ENCODE measurements around the gene PRELID1. TPM values are rescaled to one million over a fixed set of nuclear protein-coding genes. Genes with fewer than 3 reads are reported as not detected.
"Not testable (repeated sequence)": the region's sequence is repeated elsewhere in the genome, so short reads cannot be mapped to it uniquely, and the experiment has no call there.

The PRELID1 gene
- total RNA-seq, 2 experiments from 2014 or later = 232 to 249 TPM

DNA sequence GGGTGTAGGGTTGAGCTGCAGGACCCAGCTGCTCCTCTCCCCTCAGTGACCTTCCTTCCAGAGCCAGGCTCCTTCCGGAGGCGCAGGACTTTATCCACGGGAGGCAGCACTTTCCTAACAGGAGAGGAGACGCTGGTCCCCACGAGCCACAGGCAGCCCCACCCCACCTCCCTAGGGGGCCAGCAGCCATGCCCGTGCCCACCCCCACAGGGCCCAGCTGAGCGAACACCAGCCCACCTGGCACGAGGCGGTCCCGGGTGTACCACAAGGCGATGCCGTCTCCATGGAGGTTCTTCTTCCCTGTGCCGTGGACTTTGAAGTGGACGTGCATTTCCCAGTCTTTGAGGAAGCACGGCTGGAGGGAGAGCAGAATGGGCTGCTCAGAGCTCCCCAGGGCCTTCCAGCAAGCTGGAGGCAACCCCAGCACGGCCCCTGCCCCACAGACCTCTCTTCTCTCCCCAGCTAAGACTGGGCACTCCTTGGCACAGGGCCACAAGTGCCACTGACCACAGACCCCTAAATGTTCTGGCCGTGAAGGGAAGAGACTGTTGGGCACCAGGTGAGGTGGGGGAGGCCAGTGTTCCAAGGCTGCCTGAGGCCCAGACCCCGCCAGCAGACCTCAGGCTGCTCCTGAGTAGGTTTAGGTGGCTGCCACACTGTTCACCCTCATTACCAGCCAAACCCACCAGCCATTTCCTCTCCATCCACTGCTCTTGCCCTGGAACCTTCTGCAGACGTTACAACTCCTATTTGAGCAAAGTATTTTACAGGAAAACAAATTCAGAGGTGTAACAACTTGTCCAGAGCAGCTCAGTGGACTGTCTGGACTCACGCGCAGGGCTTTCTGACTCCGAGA lies 34.9 kb downstream of the PRELID1 start:
- Histone ChIP-seq H3K27ac (ENCODE audit: low read depth, low read length, poor library complexity, severe bottlenecking) (no peak overlapping the region), H3K9me2 (ENCODE audit: insufficient read depth, low read length) (no peaks in the 10 kb centered on the region), H3K4me3 (ENCODE audit: low read depth, low read length, poor library complexity, severe bottlenecking) (no peak overlapping the region), H4K20me1 (ENCODE audit: insufficient read depth, low read length) (no peaks in the 10 kb centered on the region), H3K9me3 (ENCODE audit: low read length) (no peaks in the 10 kb centered on the region), H3K4me2 (ENCODE audit: low read length) (no peak overlapping the region), H3K4me1 (ENCODE audit: insufficient read depth, low read length, poor library complexity, severe bottlenecking) (peaks cover 3% of the 10 kb centered on the region), H3K79me2 (ENCODE audit: insufficient read depth, low read depth, low read length) (peaks cover 32% of the 10 kb centered on the region), H2AFZ (ENCODE audit: low read length) (no peak overlapping the region), H3K36me3 (ENCODE audit: insufficient read depth, low read length) (peaks cover 93% of the 10 kb centered on the region)
- TF ChIP-seq, protein P1, sequence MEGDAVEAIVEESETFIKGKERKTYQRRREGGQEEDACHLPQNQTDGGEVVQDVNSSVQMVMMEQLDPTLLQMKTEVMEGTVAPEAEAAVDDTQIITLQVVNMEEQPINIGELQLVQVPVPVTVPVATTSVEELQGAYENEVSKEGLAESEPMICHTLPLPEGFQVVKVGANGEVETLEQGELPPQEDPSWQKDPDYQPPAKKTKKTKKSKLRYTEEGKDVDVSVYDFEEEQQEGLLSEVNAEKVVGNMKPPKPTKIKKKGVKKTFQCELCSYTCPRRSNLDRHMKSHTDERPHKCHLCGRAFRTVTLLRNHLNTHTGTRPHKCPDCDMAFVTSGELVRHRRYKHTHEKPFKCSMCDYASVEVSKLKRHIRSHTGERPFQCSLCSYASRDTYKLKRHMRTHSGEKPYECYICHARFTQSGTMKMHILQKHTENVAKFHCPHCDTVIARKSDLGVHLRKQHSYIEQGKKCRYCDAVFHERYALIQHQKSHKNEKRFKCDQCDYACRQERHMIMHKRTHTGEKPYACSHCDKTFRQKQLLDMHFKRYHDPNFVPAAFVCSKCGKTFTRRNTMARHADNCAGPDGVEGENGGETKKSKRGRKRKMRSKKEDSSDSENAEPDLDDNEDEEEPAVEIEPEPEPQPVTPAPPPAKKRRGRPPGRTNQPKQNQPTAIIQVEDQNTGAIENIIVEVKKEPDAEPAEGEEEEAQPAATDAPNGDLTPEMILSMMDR (conservative IDR thresholded peaks at IDR 0.05; ENCODE audit: low read length) = no peak
- TF ChIP-seq EZH2phosphoT487 (IDR thresholded peaks at IDR 0.05; ENCODE audit: borderline replicate concordance, low read depth, low read length) = no peak
- intact Hi-C loops (cut with micrococcal nuclease; ENCODE audit: unreplicated experiment) = no loop called here
- CTCF ChIA-PET (ENCODE audit: unreplicated experiment) = no interaction called here
- no peak for DNase-seq (ENCODE audit: low spot score)
- no TSS peak for BruUV-seq (replicated peaks)
- POLR2A ChIA-PET = no interaction called here

DNA sequence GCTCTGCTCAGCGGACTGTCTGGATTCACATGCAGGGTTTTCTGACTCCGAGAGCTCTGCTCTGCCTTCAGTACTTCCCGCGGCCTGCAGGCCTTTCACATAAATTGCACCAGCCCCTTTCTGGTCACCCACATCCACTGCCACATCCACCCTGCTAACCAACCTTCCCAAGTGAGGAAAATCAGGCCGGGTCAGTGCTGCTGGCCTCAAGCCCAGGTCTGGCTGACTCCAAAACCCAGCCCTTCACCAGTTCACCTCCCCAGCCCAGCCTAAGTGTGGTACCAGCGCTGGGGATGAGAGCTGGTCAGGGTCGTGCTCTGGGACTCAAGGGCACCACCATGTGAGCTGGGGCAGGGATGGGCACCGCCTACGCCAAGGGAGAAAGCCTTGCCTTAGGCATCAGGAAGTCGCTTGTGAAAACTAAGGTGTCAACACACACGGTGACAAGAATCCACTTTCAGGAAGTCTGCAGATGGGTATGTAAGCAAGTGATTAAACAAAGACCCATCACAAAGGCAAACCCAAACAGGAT lies 35.6 kb downstream of the PRELID1 start:
- POLR2A ChIA-PET = no interaction called here
- no peak for DNase-seq (ENCODE audit: low spot score)

DNA sequence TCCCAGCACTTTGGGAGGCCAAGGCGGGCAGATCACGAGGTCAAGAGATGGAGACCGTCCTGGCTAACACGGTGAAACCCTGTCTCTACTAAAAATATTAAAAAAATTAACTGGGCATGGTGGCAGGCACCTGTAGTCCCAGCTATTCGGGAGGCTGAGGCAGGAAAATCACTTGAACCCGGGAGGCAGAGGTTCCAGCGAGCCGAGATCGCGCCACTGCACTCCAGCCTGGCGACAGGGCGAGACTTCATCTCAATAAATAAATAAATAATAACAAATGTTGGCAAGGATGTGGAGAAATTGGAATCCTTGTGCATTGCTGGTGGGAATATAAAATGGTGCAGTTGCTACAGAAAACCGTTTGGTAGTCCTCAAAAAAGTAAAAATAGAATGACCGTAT lies 39.4 kb downstream of the PRELID1 start:
- H3K36me3 ChIP-seq (ENCODE audit: insufficient read depth, low read length) = peaks cover 88% of the 10 kb centered on the region
- H3K4me3 ChIP-seq (ENCODE audit: low read depth, low read length, poor library complexity, severe bottlenecking); BruUV-seq (replicated peaks): not testable (repeated sequence)

More for the DNA sequence above, 35.6 kb downstream of the PRELID1 start:
- peaks cover 93% of the 10 kb centered on the region for H3K36me3 ChIP-seq (ENCODE audit: insufficient read depth, low read length)
- BruUV-seq (replicated peaks) = no TSS peak
- intact Hi-C loops (cut with micrococcal nuclease; ENCODE audit: unreplicated experiment) = no loop called here
- H3K27ac ChIP-seq (ENCODE audit: low read depth, low read length, poor library complexity, severe bottlenecking) = no peak overlapping the region
- no peaks in the 10 kb centered on the region for H3K9me3 ChIP-seq (ENCODE audit: low read length)
- H3K79me2 ChIP-seq (ENCODE audit: insufficient read depth, low read depth, low read length) = peaks cover 39% of the 10 kb centered on the region
- no peak for TF ChIP-seq EZH2phosphoT487 (IDR thresholded peaks at IDR 0.05; ENCODE audit: borderline replicate concordance, low read depth, low read length)
- TF ChIP-seq, protein P1 (conservative IDR thresholded peaks at IDR 0.05; ENCODE audit: low read length) = no peak
- no peak overlapping the region for H2AFZ ChIP-seq (ENCODE audit: low read length)
- no peak overlapping the region for H3K4me3 ChIP-seq (ENCODE audit: low read depth, low read length, poor library complexity, severe bottlenecking)
- CTCF ChIA-PET (ENCODE audit: unreplicated experiment) = no interaction called here
- H3K4me1 ChIP-seq (ENCODE audit: insufficient read depth, low read length, poor library complexity, severe bottlenecking) = peaks cover 3% of the 10 kb centered on the region
- no peak overlapping the region for H3K4me2 ChIP-seq (ENCODE audit: low read length)
- H4K20me1 ChIP-seq (ENCODE audit: insufficient read depth, low read length) = no peaks in the 10 kb centered on the region
- H3K9me2 ChIP-seq (ENCODE audit: insufficient read depth, low read length) = no peaks in the 10 kb centered on the region

More for the DNA sequence above, 39.4 kb downstream of the PRELID1 start:
- POLR2A ChIA-PET; H3K4me2 ChIP-seq (ENCODE audit: low read length); CTCF ChIA-PET (ENCODE audit: unreplicated experiment); H2AFZ ChIP-seq (ENCODE audit: low read length); DNase-seq (ENCODE audit: low spot score); H3K9me3 ChIP-seq (ENCODE audit: low read length); H4K20me1 ChIP-seq (ENCODE audit: insufficient read depth, low read length); H3K4me1 ChIP-seq (ENCODE audit: insufficient read depth, low read length, poor library complexity, severe bottlenecking); H3K9me2 ChIP-seq (ENCODE audit: insufficient read depth, low read length); intact Hi-C loops (cut with micrococcal nuclease; ENCODE audit: unreplicated experiment); H3K27ac ChIP-seq (ENCODE audit: low read depth, low read length, poor library complexity, severe bottlenecking): not testable (repeated sequence)
- H3K79me2 ChIP-seq (ENCODE audit: insufficient read depth, low read depth, low read length) = peaks cover 68% of the 10 kb centered on the region

All from OCI-LY7 (cell line).